ENCODE measurements around the gene PEX5L. TPM values are rescaled to one million over a fixed set of nuclear protein-coding genes. Genes with fewer than 3 reads are reported as not detected.

The PEX5L gene
- total RNA-seq, 1 experiment from 2014 or later, result 0.02 TPM

DNA sequence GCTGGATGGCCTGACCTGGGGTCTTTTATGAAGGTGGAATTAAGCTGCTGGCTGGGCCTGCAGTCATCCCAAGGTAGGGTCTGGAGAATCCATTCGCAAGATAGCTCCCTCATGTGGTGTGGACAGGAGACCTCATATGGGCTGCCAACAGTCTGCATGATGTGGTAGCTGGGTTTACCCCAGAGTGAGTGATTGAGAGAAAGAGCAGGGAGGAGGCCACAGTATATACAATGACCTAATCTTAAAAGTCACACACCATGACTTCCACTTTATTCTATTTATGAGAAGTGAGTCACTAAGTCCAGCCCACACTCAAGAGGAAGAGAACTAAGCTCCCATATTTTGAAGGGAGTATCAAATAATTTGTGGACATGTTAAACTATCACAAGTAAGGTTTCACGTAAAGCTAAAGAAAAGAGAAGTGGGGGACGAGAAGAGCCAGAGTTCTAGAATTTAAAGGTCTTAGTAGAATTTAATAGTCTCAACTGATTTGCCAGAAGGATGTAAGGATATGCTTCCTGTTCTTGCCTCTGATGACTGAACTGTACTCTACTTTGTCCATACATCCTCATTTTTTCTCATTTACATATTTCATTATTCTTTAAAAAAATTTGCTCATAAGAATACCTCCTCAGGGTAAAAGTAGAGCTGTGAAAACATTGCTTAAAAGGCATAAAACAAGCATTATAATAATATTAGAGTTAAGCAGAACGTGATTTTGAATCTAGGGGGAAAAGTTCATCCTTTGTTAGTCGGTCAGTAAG lies 184.4 kb downstream of the PEX5L start:
- no peak for DNase-seq (ENCODE audit: extremely low read depth, low read depth)

DNA sequence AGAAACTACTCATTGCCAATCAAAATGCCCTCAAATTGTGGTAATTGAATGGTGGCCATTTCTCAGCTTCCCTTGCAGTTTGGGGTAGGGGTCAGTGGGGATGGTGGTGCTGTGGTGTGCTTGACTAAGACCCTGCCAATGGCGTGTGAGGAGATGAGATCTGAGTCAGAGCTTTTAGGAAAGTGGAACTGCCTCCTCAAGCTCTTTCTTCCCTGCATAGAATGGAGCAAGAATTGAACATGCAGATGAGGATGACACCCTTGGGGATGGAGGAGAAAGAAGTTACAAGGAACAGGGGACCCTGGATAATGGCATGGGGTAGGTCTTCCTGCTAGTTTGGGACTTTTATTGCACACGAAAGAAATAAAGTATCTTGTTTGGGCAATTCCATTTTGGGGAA lies 188.0 kb downstream of the PEX5L start:
- no peak for DNase-seq (ENCODE audit: extremely low read depth, low read depth)

DNA sequence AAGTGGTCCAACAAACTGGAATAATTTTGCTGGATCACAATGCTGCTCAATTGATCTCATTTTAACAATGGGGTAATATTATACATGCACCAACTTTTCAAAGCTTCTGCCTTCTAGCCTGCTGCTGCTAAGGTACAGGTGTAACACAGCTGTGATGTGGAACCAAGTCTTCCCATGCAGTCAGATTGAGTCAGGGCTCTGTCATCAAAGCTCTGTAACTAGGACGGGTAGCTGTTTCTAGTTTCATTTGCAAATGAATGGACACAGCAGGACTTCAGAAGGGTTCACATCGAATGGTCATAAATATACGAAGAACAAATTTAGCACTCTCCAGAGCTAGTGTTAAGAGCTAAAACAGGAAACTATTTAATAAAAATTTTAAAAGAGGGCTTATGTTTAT lies 194.7 kb downstream of the PEX5L start:
- DNase-seq (ENCODE audit: extremely low read depth, low read depth), result no peak

DNA sequence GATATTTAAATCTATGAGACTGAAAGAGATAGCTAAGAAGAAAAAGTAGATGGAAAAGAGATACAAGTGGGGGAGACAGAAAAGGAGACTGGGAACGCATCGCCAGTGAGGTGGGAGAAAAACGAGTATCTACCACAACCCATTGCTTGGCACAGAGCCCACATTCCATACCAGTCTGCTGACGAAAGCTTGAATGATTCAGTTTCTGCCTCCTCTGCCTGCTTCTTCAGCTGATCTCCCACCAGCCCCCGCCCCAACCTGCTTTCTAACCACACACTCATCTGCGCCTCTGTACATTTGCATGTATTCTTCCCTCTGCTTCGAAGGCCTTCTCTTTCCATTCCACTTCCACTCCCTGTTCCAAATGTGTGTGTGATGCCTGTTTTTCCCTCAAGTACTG lies 195.8 kb downstream of the PEX5L start:
- DNase-seq (ENCODE audit: extremely low read depth, low read depth), result peak; percentile 11

DNA sequence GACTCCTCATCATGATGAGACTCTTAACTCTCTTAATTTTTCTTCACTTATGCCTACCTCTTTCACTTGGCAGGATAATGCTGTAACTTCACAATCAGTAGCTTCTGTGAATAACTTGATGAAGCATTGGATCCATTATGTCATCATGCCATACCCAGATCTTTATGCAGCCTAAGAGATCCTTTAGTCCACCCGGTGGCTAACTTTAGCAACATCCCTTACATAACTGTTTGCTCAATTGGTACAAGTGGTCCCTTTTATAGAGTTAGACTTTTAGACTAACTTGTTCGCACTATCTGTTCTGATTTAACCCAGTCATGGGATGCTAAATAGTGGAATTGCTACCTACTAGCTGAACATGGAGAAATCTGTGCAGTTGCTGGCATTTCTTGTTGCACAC lies 199.4 kb downstream of the PEX5L start:
- no peak for DNase-seq (ENCODE audit: extremely low read depth, low read depth)

DNA sequence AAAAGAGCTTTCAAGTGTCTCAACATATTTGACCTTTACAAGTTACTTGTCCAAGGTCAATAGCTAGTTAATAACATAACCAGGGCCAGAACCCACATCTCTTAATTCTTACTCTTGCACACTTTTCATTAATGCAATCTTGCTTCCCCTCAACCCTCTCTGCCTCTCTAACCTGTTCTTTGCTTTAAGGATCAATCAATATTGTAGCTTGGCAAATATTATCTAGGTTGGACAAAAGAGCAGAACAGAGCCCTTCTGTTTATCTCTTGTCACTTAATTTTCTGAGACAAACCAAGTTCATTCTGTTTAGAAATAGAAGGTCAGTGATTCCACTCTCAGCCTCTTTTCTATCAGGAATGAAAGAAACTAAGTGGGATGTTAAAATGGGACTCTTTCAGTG lies 203.4 kb downstream of the PEX5L start:
- DNase-seq (ENCODE audit: extremely low read depth, low read depth), result no peak

DNA sequence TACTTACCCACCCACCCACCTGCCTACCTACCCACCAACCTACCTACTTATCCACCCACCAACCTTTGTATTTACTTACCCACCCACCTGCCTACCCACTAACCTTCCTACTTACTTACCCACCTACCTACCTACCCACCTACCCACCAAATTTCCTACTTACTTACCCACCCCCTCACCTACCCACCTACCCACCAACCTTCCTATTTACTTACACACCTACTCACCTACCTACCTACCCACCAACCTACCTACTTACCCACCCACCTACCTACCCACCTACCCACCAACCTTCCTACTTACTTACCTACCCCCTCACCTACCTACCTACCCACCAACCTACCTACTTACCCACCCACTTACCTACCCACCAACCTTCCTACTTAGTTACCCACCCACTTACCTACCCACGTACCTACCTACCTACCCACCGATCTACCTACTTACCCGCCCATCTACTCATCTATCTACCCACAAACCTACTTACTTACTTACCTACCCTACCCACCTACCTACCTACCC lies 204.3 kb downstream of the PEX5L start:
- DNase-seq (ENCODE audit: extremely low read depth, low read depth), result no peak

DNA sequence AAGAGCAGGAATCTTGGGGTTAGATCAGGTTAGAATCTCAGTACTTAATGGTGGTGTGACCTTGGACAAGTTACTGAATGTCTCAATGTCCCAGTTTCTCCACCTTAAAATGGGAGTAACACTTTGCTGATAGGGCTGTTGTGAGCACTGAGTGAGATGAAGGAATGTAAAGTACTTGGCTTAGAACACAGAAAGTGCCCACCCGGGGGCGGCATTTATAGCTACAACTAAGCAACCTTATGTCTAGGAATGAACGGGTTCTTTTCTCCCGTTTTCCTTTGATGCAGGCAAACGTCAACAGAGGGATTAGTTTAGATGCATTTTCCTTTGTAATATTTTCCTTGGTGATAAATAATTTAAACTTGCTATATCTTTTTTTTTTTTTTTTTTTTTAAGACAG lies 207.3 kb downstream of the PEX5L start:
- no peak for DNase-seq (ENCODE audit: extremely low read depth, low read depth)

DNA sequence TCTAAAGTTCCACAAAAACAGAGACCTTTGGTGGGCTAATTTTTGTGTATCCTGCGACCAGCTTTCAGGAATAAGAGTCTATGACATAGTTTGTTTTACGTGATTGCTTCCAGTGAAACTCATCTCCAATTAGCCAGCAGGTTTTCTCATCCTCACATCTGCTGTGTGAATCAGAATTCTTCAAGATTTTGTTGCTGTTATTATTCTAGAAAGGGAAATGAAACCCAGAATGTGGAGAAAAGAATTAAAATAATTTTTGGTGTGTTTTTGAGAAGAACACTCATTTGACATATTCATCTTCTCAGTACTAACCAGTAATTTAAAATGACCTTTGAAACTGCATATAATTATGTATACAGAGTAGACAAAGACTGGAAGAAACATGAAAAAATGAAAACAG lies 208.0 kb downstream of the PEX5L start:
- no peak for DNase-seq (ENCODE audit: extremely low read depth, low read depth)

DNA sequence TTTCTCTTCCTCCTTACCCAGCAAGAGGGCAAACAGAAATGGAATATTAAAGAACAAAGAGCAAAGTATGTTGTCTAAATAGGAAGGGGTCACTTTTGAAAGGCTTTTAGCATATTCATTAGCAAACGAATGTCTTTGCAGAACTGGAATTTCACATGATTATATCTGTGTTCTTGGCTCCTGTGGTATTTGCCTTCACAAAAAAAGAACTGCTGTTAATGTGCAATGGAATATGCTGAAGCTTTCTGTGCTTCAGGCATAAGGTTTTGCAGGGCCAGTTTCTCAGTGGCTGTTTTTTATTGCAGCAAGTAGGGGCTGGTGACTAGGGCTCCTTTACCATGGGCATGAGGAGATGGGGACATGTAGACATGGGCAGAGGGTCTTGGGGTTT lies 210.5 kb downstream of the PEX5L start:
- DNase-seq (ENCODE audit: extremely low read depth, low read depth), result no peak

DNA sequence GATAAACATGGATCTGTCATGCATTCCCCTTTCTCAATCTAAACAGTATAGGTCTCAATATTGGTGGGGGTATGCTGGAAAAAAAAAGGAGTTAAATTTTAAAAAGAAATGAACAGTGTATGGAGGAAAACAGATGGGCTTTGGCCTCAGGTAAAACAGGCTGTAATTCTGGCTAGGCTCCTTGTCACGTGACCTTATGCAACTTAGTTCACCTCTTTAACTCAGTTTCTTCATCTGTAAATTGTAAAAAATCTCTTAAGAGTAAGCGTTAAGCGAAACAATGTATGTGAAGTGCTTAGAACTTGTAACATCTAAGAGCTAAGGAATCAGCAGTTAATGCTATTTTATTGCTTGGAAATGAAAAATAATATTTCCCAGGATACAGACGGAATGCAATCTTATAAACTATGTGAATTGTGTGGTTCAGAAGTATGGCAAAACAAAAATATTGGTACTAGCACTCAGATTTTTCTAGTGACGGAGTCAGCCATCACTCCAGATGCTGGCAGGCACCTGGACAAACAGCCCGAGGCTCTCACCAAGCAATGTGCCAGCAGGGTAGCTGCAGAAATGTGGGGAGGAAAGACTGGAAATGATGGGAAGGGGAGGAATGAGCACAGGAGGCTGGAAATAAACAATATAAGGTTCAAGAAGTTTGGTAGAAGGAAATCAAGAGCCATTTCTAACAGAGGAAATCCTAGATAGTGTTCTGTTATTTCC lies 211.1 kb downstream of the PEX5L start:
- no peak for DNase-seq (ENCODE audit: extremely low read depth, low read depth)

DNA sequence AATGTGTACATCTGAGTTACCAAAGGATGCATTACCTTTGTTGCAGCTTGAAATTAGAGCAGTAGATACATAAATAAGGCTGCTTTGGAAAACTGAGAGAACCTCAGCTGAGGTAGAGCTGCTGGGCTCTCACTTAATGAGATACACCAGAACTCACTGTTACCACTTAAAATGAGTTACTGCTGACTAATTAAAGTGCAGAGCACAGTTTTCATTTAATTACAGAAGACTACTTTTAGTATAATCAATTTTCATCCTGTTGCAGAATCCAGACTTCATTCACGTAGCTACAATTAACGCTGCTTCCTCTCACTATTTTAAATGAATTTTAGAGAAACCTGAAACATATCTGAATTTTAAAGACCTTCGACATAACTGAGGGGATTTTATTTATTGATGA lies 214.4 kb downstream of the PEX5L start:
- DNase-seq (ENCODE audit: extremely low read depth, low read depth), result no peak

DNA sequence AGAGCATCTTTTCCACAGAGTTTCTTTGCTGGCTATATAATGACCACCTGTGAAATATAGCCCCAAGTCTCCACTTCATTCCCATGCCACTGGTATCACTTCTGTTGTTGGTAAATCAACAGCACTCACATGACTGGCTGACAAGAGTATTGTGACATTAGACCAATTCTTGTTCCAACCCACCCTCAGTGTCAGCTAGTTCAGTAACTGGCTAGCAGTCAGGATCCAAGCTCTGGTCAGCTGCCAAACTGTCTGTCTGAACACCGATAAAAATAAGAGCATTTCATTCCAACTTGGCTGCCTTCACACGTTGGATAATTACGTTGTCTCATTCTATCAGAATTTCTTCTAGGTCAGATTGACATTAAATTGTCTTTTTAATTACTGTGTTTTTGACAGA lies 217.4 kb downstream of the PEX5L start:
- DNase-seq (ENCODE audit: extremely low read depth, low read depth), result no peak

DNA sequence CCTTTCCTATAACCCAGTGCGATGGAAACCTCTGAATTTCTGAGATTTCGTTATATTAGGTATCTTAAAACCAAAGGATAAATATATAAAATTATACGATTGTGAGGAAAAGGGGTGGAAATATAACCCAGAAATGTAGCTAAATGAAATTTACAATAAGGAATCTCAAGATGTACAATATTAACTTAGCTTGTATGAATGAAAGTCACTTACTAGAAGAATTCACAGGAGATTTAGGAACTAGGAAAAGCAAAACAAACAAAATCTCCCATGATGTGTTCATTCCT lies 224.7 kb downstream of the PEX5L start:
- DNase-seq (ENCODE audit: extremely low read depth, low read depth), result no peak

DNA sequence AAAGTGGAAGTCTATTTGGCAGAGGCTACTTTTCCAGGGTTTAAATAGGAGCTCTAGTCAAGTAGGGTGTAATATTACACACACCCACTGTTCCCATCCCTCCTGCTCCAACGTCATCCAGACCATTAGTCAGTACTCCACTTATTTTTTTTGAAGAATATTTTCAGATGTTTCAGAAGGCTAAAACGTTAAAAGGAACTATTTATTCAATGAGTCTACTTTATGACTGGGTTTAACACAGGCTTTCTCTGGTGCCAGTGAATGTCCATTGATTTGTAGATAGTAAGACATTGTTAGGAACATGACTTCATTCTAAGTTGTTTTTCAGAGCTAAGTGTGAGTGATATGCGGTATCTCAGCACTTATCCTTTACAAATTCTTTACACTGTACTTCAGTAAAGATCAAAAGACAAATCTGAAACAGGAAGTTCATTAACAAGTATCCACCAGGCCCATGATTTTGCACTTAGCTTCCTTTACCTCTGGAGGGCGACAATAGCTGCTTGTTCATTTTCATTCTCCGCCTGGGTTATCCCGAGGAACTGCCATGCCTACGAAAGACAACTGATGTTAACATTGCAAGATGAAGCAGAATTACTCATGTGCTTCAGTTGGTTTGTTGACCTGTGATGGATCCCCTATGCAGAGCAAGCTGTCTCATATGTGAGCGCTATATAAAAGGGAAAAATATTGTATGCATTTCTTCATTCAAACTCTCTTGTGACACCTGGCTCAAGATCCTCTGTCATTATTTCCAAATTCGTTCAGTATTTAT lies 225.2 kb downstream of the PEX5L start:
- DNase-seq (ENCODE audit: extremely low read depth, low read depth), result peak; percentile 57

DNA sequence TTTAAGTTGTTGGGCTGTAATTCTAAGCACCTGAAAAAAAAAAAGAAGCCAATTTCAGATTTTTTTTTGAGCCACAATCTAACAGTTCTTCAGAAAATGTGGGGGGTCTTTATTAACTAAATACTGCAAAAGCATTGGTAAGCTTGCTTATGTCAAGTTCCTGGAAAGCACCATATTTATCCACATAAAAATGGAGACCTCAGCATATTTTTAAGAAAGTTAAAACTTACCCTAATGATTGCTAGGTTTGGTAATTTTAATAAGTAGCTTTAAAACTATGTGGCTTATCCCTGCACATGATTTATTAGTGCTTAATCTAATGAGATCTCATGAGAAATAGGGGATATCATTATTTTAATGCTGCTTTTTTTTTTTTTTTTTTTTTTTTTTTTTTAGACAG lies 227.1 kb downstream of the PEX5L start:
- no peak for DNase-seq (ENCODE audit: extremely low read depth, low read depth)

DNA sequence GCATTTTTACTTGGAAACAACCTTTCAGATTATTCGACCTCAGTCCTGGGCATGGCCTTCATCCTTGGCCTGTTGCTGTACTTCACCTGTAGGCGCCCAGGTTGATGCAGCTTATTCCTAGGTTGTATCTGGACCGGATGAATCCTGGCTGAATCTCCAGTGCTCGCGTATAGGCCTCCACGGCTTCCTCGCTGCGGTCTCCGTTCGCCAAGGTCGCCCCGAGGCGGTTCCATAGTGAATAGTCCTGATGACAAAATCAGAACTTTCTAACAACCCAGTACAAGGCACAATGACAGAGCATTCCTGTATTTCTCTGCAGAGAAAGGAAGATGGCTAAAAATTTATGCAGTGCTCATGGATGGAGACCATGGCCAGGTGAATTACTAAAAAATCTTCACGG lies 229.1 kb downstream of the PEX5L start:
- no peak for DNase-seq (ENCODE audit: extremely low read depth, low read depth)

DNA sequence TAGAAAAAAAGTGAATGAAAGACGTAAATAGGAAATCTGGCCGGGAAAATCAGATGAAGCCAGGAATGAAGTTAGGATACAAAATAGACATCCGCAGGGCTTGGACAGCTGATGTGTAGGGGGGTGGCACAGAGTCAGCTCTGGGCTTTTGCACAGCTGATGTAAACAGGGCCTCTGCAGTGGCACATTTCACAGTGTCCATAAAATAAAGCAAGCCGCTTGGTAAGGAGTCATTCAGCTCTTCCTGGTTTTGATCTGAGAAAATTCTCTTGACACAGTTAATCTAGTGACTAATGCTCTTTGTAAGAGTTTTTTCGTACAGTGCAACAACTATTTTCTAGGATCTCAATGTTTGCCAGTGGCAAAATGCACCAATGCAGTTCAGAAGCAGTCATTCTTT lies 230.6 kb downstream of the PEX5L start:
- DNase-seq (ENCODE audit: extremely low read depth, low read depth), result no peak

DNA sequence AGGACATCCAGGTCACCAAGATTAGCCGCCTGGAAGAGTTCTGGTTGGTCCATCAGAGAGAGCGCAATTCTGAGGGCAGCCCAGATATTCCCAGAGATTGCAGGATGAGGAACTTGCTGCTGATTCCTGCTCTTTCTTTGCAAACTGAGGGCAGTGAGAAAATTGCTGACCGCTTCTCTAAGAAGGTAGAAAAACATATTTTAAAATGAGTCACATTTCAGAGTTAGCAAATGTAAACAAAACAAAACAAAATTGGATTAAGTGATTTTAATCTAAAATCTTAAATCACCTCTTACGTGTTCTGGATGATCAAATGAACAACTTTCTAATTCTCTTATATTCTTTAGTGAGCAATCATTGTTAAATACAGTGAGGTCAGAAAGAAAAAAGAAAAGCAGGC lies 234.9 kb downstream of the PEX5L start:
- no peak for DNase-seq (ENCODE audit: extremely low read depth, low read depth)

DNA sequence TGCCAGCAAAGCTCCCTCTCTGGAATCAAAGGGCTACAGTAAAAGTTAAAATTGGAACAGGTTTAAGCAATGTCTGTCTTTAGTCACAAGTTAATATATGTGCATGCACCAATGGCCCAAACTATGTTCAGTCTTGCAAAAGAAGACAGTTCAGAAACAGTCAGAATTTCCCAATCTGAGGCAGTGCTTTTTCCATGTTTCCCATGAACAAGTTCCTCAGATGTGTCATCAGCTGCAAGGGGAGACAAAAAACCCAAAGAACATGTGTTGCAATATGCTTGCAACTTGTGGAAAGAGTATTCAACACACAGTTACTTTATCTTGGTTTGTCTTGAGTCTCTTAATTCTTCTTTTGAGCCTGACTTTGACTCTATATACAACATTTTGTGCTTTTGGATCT lies 235.5 kb downstream of the PEX5L start:
- no peak for DNase-seq (ENCODE audit: extremely low read depth, low read depth)

DNA sequence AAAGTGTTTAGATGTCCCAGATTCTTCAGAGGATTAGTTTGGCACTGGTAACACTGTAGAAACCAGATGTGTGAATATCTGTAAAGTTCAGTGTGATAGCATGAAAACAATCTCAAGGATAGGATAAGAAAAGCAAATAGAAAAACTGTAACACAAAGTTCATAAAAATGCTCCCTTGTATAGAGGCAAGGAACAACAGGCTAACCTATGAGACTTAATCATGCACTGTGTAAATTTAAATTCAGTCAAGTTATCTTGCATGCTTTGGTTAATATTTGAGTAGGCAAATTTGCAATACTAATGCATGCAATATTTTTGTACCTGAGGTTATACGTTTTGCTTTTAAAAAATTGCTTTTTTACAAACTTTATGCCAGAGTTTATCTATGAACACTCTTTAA lies 239.5 kb downstream of the PEX5L start:
- DNase-seq (ENCODE audit: extremely low read depth, low read depth), result no peak

DNA sequence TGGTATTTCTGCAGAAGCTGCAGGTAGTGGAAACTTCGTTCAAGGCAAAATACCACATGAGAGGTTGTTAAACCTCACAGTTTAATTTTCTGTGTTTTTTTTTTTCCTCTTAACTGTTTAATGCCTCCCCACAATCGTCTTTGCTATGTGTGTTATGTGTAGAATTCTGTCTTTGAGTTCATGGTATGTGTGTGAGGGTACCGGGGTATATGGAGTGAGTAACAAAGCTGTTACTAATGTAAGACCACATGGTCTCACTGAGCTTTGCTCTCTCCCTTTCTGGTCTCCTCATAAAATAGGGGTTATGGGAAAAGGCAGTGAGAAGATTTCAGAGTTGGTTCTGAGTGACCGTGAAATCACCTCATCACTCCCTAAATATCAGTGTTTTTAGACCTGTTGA lies 240.3 kb downstream of the PEX5L start:
- DNase-seq (ENCODE audit: extremely low read depth, low read depth), result no peak

All from NCI-H460 (cell line).